ENCODE data around the gene CEP57. TPM values are rescaled to one million over a fixed set of nuclear protein-coding genes. Genes with fewer than 3 reads are reported as not detected.
"Not testable (repeated sequence)": the region's sequence is repeated elsewhere in the genome, so short reads cannot be mapped to it uniquely, and the experiment has no call there.

CEP57 gene
- total RNA-seq, 1 donor from 2014 or later: 31.3 TPM

DNA sequence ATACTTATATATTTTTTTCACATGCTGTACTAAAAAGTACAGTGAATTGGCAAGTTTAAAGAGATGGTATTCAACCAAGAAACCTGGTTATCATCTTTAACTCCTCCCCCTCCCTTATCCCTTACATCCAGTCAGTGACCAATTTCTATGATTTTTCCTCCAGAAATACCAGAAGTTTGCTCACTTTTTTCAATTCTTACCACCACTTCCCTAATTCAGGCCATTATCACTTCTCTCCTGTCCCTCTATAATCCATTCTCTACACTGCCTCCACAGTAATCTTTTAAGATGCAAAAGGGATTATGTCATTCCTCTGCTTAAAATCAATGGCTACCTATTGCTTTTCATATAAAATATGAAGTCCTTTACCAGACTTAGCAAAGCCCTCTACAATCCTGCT, 62.8 kb downstream of the CEP57 start:
- Mint-ChIP-seq H3K9me3 (ENCODE audit: unreplicated experiment) (no peaks in the 10 kb centered on the region), H3K27me3 (ENCODE audit: unreplicated experiment) (no peaks in the 10 kb centered on the region), H3K36me3 (ENCODE audit: unreplicated experiment) (peaks cover 18% of the 10 kb centered on the region), H3K27ac (ENCODE audit: unreplicated experiment) (no peak overlapping the region), H3K4me3 (ENCODE audit: unreplicated experiment) (no peak overlapping the region), H3K4me1 (ENCODE audit: unreplicated experiment) (peaks cover 2% of the 10 kb centered on the region)
- no peak for DNase-seq (ENCODE audit: extremely low spot score, unreplicated experiment)
- TF ChIP-seq, protein P1, sequence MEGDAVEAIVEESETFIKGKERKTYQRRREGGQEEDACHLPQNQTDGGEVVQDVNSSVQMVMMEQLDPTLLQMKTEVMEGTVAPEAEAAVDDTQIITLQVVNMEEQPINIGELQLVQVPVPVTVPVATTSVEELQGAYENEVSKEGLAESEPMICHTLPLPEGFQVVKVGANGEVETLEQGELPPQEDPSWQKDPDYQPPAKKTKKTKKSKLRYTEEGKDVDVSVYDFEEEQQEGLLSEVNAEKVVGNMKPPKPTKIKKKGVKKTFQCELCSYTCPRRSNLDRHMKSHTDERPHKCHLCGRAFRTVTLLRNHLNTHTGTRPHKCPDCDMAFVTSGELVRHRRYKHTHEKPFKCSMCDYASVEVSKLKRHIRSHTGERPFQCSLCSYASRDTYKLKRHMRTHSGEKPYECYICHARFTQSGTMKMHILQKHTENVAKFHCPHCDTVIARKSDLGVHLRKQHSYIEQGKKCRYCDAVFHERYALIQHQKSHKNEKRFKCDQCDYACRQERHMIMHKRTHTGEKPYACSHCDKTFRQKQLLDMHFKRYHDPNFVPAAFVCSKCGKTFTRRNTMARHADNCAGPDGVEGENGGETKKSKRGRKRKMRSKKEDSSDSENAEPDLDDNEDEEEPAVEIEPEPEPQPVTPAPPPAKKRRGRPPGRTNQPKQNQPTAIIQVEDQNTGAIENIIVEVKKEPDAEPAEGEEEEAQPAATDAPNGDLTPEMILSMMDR (IDR thresholded peaks at IDR 0.05): no peak

DNA sequence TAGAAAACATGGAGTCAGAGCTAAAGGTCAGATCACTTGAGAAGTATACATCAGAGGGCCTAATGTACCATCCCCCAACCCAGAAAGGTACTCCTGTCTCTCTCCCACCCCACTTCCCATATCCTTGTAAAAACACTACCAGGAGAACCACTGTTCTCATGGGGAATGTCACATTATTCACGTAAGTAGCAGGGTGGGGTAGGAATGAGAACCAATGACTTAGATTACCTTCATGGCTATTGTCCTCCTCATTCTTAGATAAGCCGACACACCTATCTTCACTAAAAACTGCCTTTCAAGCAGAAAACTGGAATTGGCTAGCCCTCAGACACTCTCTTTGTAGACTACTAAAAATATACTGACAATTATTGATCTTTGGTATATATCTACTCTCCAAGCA, 63.6 kb downstream of the CEP57 start:
- no peak overlapping the region for H3K4me3 Mint-ChIP-seq (ENCODE audit: unreplicated experiment)
- peaks cover 2% of the 10 kb centered on the region for H3K4me1 Mint-ChIP-seq (ENCODE audit: unreplicated experiment)
- no peak overlapping the region for H3K27ac Mint-ChIP-seq (ENCODE audit: unreplicated experiment)
- no peaks in the 10 kb centered on the region for H3K9me3 Mint-ChIP-seq (ENCODE audit: unreplicated experiment)
- no peaks in the 10 kb centered on the region for H3K27me3 Mint-ChIP-seq (ENCODE audit: unreplicated experiment)
- no peak for DNase-seq (ENCODE audit: extremely low spot score, unreplicated experiment)
- peaks cover 24% of the 10 kb centered on the region for H3K36me3 Mint-ChIP-seq (ENCODE audit: unreplicated experiment)
- TF ChIP-seq, protein P1 (IDR thresholded peaks at IDR 0.05): no peak

DNA sequence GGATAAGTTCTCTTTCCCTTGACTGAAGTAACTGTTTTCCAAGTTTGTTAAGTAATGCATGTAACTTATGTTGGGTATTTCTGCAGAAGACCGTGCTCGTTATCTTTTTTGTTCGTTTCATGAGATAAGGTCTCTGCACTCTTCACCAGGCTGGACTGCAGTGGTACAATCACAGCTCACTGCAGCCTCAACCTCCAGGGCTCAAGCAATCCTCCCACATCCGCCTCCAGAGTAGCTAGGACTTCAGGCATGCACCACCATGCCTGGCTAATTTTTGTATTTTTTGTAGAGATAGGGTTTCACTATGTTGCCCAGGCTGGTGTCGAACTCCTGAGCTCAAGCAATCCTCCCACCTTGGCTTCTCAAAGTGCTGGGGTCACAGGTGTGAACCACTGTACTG, 64.1 kb downstream of the CEP57 start:
- H3K9me3 Mint-ChIP-seq (ENCODE audit: unreplicated experiment); H3K27ac Mint-ChIP-seq (ENCODE audit: unreplicated experiment); H3K4me3 Mint-ChIP-seq (ENCODE audit: unreplicated experiment); H3K27me3 Mint-ChIP-seq (ENCODE audit: unreplicated experiment); H3K4me1 Mint-ChIP-seq (ENCODE audit: unreplicated experiment); DNase-seq (ENCODE audit: extremely low spot score, unreplicated experiment): not testable (repeated sequence)
- H3K36me3 Mint-ChIP-seq (ENCODE audit: unreplicated experiment): peaks cover 22% of the 10 kb centered on the region

DNA sequence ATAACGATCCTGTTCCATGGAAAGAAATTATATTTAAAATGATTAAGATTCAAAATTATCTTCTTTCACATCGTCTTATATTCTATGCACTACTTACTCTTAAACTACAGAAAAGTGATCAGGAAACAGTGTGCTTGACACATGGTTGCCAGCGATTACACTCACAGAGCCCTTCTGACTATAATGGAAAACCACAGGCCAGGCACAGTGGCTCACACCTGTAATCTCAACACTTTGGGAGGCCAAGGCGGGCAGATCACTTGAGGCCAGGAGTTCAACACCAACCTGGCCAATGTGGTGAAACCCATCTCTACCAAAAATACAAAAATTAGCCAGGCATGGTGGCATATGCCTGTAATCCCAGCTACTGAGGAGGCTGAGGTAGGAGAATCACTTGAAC, 69.7 kb downstream of the CEP57 start:
- H3K27ac Mint-ChIP-seq (ENCODE audit: unreplicated experiment); DNase-seq (ENCODE audit: extremely low spot score, unreplicated experiment); H3K27me3 Mint-ChIP-seq (ENCODE audit: unreplicated experiment); H3K4me3 Mint-ChIP-seq (ENCODE audit: unreplicated experiment); H3K9me3 Mint-ChIP-seq (ENCODE audit: unreplicated experiment): not testable (repeated sequence)
- Mint-ChIP-seq H3K4me1 (ENCODE audit: unreplicated experiment) (peaks cover 23% of the 10 kb centered on the region), H3K36me3 (ENCODE audit: unreplicated experiment) (peaks cover 30% of the 10 kb centered on the region)

DNA sequence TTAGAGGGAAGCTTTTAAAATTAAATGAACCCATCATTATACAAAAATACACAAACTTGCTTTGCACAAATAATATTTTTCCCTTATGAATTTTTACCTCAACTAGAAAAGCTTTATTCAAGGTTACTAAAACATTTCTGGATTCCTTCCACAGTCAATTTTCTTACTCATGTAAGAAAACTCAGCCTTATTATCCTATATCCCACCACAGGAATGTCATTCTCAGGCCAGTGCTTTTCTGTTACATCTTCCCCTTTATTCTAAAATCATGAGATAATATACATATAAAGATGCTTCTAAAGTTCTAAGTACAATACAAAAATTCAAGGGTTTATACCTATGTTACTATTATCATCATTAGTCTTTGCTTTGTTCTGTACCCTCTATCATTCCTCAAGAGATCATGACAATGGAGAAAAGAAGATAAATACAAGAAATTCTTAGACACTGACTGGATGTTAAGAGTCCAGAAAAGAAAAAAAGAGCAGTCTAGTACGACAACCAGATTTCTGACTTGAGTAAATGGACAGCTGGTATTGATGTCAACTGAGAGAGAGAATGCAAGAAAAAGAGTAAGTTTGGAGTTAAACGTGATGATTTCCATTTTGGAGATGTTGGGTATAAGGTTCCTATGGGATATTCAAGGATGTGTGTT, 73.3 kb downstream of the CEP57 start:
- no peak for DNase-seq (ENCODE audit: extremely low spot score, unreplicated experiment)

DNA sequence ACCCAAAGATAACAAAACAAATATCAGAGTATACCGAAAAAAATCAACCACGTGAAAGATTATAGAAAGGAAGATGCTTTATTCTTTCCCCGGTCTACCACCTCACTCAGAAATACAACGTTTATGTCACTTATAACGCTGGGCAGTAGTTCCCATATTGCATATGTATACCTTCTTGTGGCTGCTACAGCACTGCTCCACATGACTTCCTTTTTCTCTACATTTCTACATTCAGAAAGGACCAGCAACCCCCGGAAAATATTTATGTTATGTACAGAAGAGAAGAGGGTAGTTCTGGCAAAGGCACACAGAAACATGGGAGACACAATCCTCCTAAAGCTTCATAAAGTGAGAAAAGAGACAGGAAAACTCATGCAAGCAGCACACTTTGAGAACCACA, 76.8 kb downstream of the CEP57 start:
- H3K36me3 Mint-ChIP-seq (ENCODE audit: unreplicated experiment): peaks cover 7% of the 10 kb centered on the region
- no peak overlapping the region for H3K4me3 Mint-ChIP-seq (ENCODE audit: unreplicated experiment)
- DNase-seq (ENCODE audit: extremely low spot score, unreplicated experiment): no peak
- H3K27me3 Mint-ChIP-seq (ENCODE audit: unreplicated experiment): no peaks in the 10 kb centered on the region
- H3K27ac Mint-ChIP-seq (ENCODE audit: unreplicated experiment): no peak overlapping the region
- TF ChIP-seq, protein P1 (IDR thresholded peaks at IDR 0.05): no peak
- H3K9me3 Mint-ChIP-seq (ENCODE audit: unreplicated experiment): no peaks in the 10 kb centered on the region
- H3K4me1 Mint-ChIP-seq (ENCODE audit: unreplicated experiment): peaks cover 28% of the 10 kb centered on the region

More for the DNA sequence above, 73.3 kb downstream of the CEP57 start:
- Mint-ChIP-seq H3K27me3 (ENCODE audit: unreplicated experiment) (no peaks in the 10 kb centered on the region), H3K36me3 (ENCODE audit: unreplicated experiment) (peaks cover 15% of the 10 kb centered on the region), H3K4me3 (ENCODE audit: unreplicated experiment) (no peak overlapping the region), H3K4me1 (ENCODE audit: unreplicated experiment) (peaks cover 28% of the 10 kb centered on the region), H3K9me3 (ENCODE audit: unreplicated experiment) (no peaks in the 10 kb centered on the region), H3K27ac (ENCODE audit: unreplicated experiment) (peak overlapping the region; percentile 75)
- TF ChIP-seq, protein P1 (IDR thresholded peaks at IDR 0.05): no peak

DNA sequence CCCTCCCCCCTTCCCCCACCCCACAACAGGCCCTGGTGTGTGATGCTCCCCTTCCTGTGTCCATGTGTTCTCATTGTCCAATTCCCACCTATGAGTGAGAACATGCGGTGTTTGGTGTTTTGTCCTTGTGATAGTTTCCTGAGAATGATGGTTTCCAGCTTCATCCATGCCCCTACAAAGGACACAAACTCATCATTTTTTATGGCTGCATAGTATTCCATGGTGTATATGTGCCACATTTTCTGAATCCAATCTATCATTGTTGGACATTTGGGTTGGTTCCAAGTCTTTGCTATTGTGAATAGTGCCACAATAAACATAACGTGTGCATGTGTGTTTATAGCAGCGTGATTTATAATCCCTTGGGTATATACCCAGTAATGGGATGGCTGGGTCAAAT, 80.6 kb downstream of the CEP57 start:
- DNase-seq (ENCODE audit: extremely low spot score, unreplicated experiment); H3K27ac Mint-ChIP-seq (ENCODE audit: unreplicated experiment); H3K4me3 Mint-ChIP-seq (ENCODE audit: unreplicated experiment); H3K27me3 Mint-ChIP-seq (ENCODE audit: unreplicated experiment); H3K4me1 Mint-ChIP-seq (ENCODE audit: unreplicated experiment); H3K9me3 Mint-ChIP-seq (ENCODE audit: unreplicated experiment): not testable (repeated sequence)
- peaks cover 11% of the 10 kb centered on the region for H3K36me3 Mint-ChIP-seq (ENCODE audit: unreplicated experiment)
